Measurements from ENCODE around the gene HAO1. TPM values are rescaled to one million over a fixed set of nuclear protein-coding genes. Genes with fewer than 3 reads are reported as not detected.

The HAO1 gene
- polyA plus RNA-seq, 1 of the 3 experiments (the other 2 are of a cell fraction): not detected

GRCh38 chr20:7893014-7893730 lies 47.1 kb downstream of the HAO1 start (continued):
- TF ChIP-seq RFX5 (IDR thresholded peaks at IDR 0.05; ENCODE audit: low read length) (no peak), NRF1 (IDR thresholded peaks at IDR 0.05; ENCODE audit: low read depth, low read length) (no peak), TEAD4 (IDR thresholded peaks at IDR 0.05; ENCODE audit: borderline replicate concordance, insufficient read depth) (no peak), NFIC (IDR thresholded peaks at IDR 0.05; ENCODE audit: borderline replicate concordance) (no peak)

- CTCF ChIA-PET: interaction anchor here (0.7 kb wide), 1 partner anchor 32 kb away, joined by 3 read pairs; no protein-coding TSS in a partner anchor
- Histone ChIP-seq H3K36me3 (replicated peaks in 1 of 2; ENCODE audit: control insufficient read depth in 1 of 2, insufficient read depth in 2 of 2, low read length in 1 of 2) (no peaks in the 10 kb centered on the region), H3K9ac (no peak overlapping the region), H3K9me2 (no peaks in the 10 kb centered on the region), H3K79me2 (ENCODE audit: insufficient read depth) (no peaks in the 10 kb centered on the region), H3K9me3 (no peaks in the 10 kb centered on the region), H4K20me1 (ENCODE audit: insufficient read depth) (no peaks in the 10 kb centered on the region), H2AFZ (ENCODE audit: low read depth) (no peak overlapping the region), H3K4me3 (ENCODE audit: low read depth in 2 of 2, low read length in 1 of 2) (no peak overlapping the region), H3F3A (replicated peaks; ENCODE audit: insufficient read depth) (no peaks in the 10 kb centered on the region), H3K4me2 (no peak overlapping the region), H3K27me3 (ENCODE audit: insufficient read depth) (no peaks in the 10 kb centered on the region; the same call in 1 of the 2 replicates), H3K4me1 (ENCODE audit: control insufficient read depth in 1 of 2, insufficient read depth in 2 of 2, low read depth in 1 of 2, low read length in 1 of 2) (no peaks in the 10 kb centered on the region), H3K27ac (ENCODE audit: low read depth in 2 of 2, low read length in 1 of 2) (no peak overlapping the region)
- DNase-seq: no peak
- 18% methylated on average over 5 of the region's 5 CpGs for WGBS (ENCODE audit: low lambda C conversion rate)
- POLR2A ChIA-PET: no interaction called here
- TF ChIP-seq USF1 (IDR thresholded peaks at IDR 0.05; ENCODE audit: borderline replicate concordance, low read depth) (no peak), SMC3 (IDR thresholded peaks at IDR 0.05; ENCODE audit: low read depth, low read length) (no peak), NRF1 (IDR thresholded peaks at IDR 0.05; ENCODE audit: low read depth, low read length) (no peak), JUND (IDR thresholded peaks at IDR 0.05) (no peak), TAF1 (IDR thresholded peaks at IDR 0.05; ENCODE audit: borderline replicate concordance, low read depth, low read length) (no peak), IRF3 (IDR thresholded peaks at IDR 0.05; ENCODE audit: low read depth, low read length) (no peak), ELF1 (IDR thresholded peaks at IDR 0.05) (no peak), MXI1 (IDR thresholded peaks at IDR 0.05; ENCODE audit: low read depth, low read length) (no peak), FOXJ3 (CRISPR knock-in tag; IDR thresholded peaks at IDR 0.05) (no peak), USF2 (IDR thresholded peaks at IDR 0.05; ENCODE audit: borderline replicate concordance, low read depth, low read length) (no peak), TEAD4 (IDR thresholded peaks at IDR 0.05; ENCODE audit: borderline replicate concordance, insufficient read depth) (no peak)
These were observed 48.6 kb downstream of the HAO1 start for GRCh38 chr20:7891705-7892104.

Measured in SK-N-SH (cell line).